MCF 10A (cell line): Measurements from ENCODE around the gene CLEC2B. TPM values are rescaled to one million over a fixed set of nuclear protein-coding genes. Genes with fewer than 3 reads are reported as not detected.

Experiments
- BruUV-seq: library from RNA; stranded (reverse); fragments of 400-500 nt; replicated peaks from 2 replicates; lab custom pipeline; 2021; lab: Mats Ljungman, UMichigan
- CTCF ChIA-PET: fragments of 300-600 bp; sonication (Branson Sonifier 250); formaldehyde crosslinking; extraction: SDS; loops from one replicate; lab custom pipeline; 2021; ENCODE audit warnings: antibody characterized with exemption, inconsistent platforms; lab: Yijun Ruan, JAX
- POLR2A ChIA-PET: fragments of 300-600, 350-650 bp; sonication (Branson Sonifier 250); formaldehyde crosslinking; extraction: SDS; loops from one replicate; lab custom pipeline; 2020; ENCODE audit warnings: antibody characterized with exemption, inconsistent platforms; lab: Yijun Ruan, JAX
- DNase-seq: peaks from one replicate; pipeline ENCODE4 v3.0.0-alpha.2; 2018; ENCODE audit not compliant: unreplicated experiment
- H3K27ac Mint-ChIP-seq: one replicate; pipeline ENCODE4 v1.8.0; 2022; ENCODE audit warnings: mild to moderate bottlenecking, low read depth, mixed read lengths; ENCODE audit not compliant: unreplicated experiment
- H3K27me3 Mint-ChIP-seq: one replicate; pipeline ENCODE4 v1.8.0; 2022; ENCODE audit warnings: mixed read lengths; ENCODE audit not compliant: insufficient read depth, unreplicated experiment
- H3K36me3 Mint-ChIP-seq: one replicate; pipeline ENCODE4 v1.8.0; 2022; ENCODE audit warnings: mild to moderate bottlenecking, moderate library complexity, mixed read lengths; ENCODE audit not compliant: insufficient read depth, unreplicated experiment
- H3K4me1 Mint-ChIP-seq: one replicate; pipeline ENCODE4 v1.8.0; 2022; ENCODE audit warnings: mixed read lengths; ENCODE audit not compliant: insufficient read depth, unreplicated experiment
- H3K4me3 Mint-ChIP-seq: one replicate; pipeline ENCODE4 v1.8.0; 2022; ENCODE audit warnings: mild to moderate bottlenecking, moderate library complexity, mixed read lengths; ENCODE audit not compliant: unreplicated experiment
- H3K9me3 Mint-ChIP-seq: one replicate; pipeline ENCODE4 v1.8.0; 2022; ENCODE audit warnings: mixed read lengths; ENCODE audit not compliant: unreplicated experiment
- intact Hi-C: fragments of 100-400 bp; cut with micrococcal nuclease; formaldehyde crosslinking; loops from 2 replicates; pipeline ENCODE4 v1.14.1; 2022
- total RNA-seq: library from RNA; stranded (reverse); gene quantifications from 2 replicates; pipeline ENCODE4 v1.2.3, GENCODE V29; 2022
- TF ChIP-seq, protein P1 (sequence below): fragments of 200-600 bp; IDR thresholded peaks from one replicate; pipeline ENCODE4 v1.8.0; 2022; ENCODE audit warnings: antibody characterized with exemption, mild to moderate bottlenecking; ENCODE audit not compliant: unreplicated experiment

Gene CLEC2B
- total RNA-seq, 1 experiment from 2014 or later: 2.2 TPM

DNA sequence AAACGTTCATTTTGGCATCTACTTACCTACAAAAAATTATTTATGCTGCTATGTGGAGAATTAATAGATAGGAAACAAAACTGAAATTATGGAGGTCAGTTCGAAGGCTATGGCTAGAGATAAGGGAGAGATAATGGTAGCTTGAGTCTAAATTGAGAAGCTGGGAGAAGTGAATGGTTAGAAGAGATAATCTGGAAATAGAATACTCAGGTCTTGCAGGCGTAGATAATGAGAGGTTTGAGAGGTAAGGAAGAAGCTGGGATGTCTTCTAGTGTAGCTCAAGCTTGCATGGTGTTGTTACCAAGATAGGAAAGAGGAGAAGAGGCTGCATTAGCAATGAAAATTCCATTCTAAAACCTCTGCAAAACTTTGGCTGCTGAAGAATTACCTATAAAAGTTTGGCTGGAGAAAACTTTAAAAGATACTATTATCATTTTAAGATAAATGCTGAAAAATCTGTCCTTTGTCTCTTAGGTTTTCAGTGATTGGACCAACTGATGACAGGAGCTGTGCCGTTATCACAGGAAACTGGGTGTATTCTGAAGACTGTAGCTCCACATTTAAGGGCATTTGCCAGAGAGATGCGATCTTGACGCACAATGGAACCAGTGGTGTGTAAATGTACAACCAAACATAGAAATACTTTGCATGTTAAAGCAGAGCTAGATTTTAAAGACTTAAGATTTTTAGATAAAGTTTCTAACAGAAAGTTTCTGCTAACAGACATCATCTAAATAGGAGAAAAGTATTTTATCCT lies 26.2 kb upstream of the CLEC2B start:
- Mint-ChIP-seq H3K4me1 (no peaks in the 10 kb centered on the region), H3K27me3 (no peaks in the 10 kb centered on the region), H3K9me3 (no peaks in the 10 kb centered on the region), H3K27ac (no peak overlapping the region), H3K4me3 (no peak overlapping the region), H3K36me3 (no peaks in the 10 kb centered on the region)
- no TSS peak for BruUV-seq
- intact Hi-C loops: no loop called here
- no peak for DNase-seq
- ChIA-PET CTCF (interaction anchor here (0.6 to 1.6 kb wide), 3 partner anchors 24 to 145 kb away, joined by 3 to 6 read pairs (median 3); no protein-coding TSS in a partner anchor), POLR2A (interaction anchor here (2.0 to 2.9 kb wide), 2 partner anchors 12 to 24 kb away, joined by 10 to 18 read pairs; no protein-coding TSS in a partner anchor)
- TF ChIP-seq, protein P1, sequence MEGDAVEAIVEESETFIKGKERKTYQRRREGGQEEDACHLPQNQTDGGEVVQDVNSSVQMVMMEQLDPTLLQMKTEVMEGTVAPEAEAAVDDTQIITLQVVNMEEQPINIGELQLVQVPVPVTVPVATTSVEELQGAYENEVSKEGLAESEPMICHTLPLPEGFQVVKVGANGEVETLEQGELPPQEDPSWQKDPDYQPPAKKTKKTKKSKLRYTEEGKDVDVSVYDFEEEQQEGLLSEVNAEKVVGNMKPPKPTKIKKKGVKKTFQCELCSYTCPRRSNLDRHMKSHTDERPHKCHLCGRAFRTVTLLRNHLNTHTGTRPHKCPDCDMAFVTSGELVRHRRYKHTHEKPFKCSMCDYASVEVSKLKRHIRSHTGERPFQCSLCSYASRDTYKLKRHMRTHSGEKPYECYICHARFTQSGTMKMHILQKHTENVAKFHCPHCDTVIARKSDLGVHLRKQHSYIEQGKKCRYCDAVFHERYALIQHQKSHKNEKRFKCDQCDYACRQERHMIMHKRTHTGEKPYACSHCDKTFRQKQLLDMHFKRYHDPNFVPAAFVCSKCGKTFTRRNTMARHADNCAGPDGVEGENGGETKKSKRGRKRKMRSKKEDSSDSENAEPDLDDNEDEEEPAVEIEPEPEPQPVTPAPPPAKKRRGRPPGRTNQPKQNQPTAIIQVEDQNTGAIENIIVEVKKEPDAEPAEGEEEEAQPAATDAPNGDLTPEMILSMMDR: no peak

GRCh38 chr12:9888665-9889273 lies 19.6 kb upstream of the CLEC2B start:
- intact Hi-C loops: no loop called here
- Mint-ChIP-seq H3K4me1 (no peaks in the 10 kb centered on the region), H3K4me3 (no peak overlapping the region), H3K36me3 (no peaks in the 10 kb centered on the region), H3K27me3 (no peaks in the 10 kb centered on the region), H3K27ac (no peak overlapping the region), H3K9me3 (no peaks in the 10 kb centered on the region)
- no TSS peak for BruUV-seq
- CTCF ChIA-PET: no interaction called here
- DNase-seq: no peak
- TF ChIP-seq, protein P1: no peak
- POLR2A ChIA-PET: no interaction called here

- Mint-ChIP-seq H3K4me1 (peaks cover 6% of the 10 kb centered on the region), H3K27me3 (no peaks in the 10 kb centered on the region), H3K9me3 (no peaks in the 10 kb centered on the region), H3K4me3 (no peak overlapping the region), H3K36me3 (no peaks in the 10 kb centered on the region), H3K27ac (no peak overlapping the region)
- peak; percentile 83 for DNase-seq
- ChIA-PET CTCF (interaction anchor here (0.6 kb wide), 1 partner anchor 558 kb away, joined by 3 read pairs; no protein-coding TSS in a partner anchor), POLR2A (interaction anchor here (1.1 to 2.6 kb wide), 5 partner anchors 11 to 18 kb away, joined by 3 to 46 read pairs (median 7); partner anchors contain the start of gene CLEC2B)
- intact Hi-C loops: no loop called here
- TF ChIP-seq, protein P1: no peak
- BruUV-seq: no TSS peak
Observed at GRCh38 chr12:9883175-9883574, 14.0 kb upstream of the CLEC2B start.

DNA sequence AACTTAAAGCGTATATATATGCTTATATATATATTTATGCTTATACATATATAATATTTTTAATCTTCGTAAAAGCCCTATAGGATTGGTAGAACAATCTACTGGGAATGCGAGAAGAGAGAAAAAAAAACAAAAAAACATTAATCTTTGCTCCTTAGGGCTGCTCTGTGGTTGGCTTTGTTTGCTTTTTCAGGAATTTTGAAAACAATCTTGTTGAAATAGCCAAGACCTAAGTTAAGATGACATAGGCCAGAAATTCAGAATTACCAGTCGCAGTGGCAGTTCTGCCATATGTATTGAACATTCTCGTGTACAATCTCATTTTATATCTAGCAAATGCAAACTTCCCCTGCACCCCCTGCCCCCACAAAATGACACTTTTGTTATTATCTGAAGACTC lies 12.8 kb upstream of the CLEC2B start:
- H3K4me3 Mint-ChIP-seq: no peak overlapping the region
- DNase-seq: no peak
- H3K4me1 Mint-ChIP-seq: peaks cover 6% of the 10 kb centered on the region
- no peaks in the 10 kb centered on the region for H3K36me3 Mint-ChIP-seq
- intact Hi-C loops: no loop called here
- H3K27me3 Mint-ChIP-seq: no peaks in the 10 kb centered on the region
- no TSS peak for BruUV-seq
- no peaks in the 10 kb centered on the region for H3K9me3 Mint-ChIP-seq
- POLR2A ChIA-PET: interaction anchor here (0.6 to 2.6 kb wide), 4 partner anchors 10 to 219 kb away, joined by 3 to 46 read pairs (median 8); partner anchors contain the start of gene CLEC2B
- H3K27ac Mint-ChIP-seq: no peak overlapping the region
- TF ChIP-seq, protein P1: no peak
- CTCF ChIA-PET: no interaction called here
